ENCODE measurements around the gene LIG1. TPM values are rescaled to one million over a fixed set of nuclear protein-coding genes. Genes with fewer than 3 reads are reported as not detected.
A peak's percentile ranks its signal among the peaks of the same experiment; 100 is the strongest.

The LIG1 gene
- total RNA-seq, 2 donors from 2014 or later = 18.1 to 29.5 TPM

DNA sequence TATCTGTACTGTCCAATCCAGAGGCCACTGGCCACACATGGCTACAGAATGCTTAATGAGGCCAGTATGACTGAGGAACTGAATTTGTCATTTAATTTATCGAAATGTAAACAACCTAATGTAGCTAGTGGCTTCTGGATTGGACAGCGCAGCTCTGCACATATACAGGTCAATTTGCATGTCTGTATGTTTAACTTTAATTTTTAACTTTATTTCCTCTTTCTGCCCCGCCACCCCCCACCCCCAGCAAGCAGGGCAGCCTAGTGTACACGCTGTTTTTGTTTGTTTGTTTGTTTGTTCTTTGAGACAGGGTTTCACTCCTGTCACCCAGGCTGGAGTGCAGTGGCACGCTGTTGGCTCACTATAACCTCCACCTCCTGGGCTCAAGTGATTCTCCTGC lies 15.9 kb upstream of the LIG1 start:
- intact Hi-C loops (cut with DNase I, micrococcal nuclease) = no loop called here
- ATAC-seq (no peak), DNase-seq (no peak)

GRCh38 chr19:48183356-48183755 lies 13.2 kb upstream of the LIG1 start:
- intact Hi-C loops (cut with DNase I, micrococcal nuclease) = no loop called here
- DNase-seq (no peak), ATAC-seq (no peak)

GRCh38 chr19:48182434-48182833 lies 12.3 kb upstream of the LIG1 start:
- DNase-seq (no peak), ATAC-seq (no peak)
- intact Hi-C loops (cut with DNase I, micrococcal nuclease) = no loop called here

- no peak for DNase-seq
- no peak for ATAC-seq
- intact Hi-C loops (cut with DNase I, micrococcal nuclease) = no loop called here
Observed at GRCh38 chr19:48181505-48181904, 11.4 kb upstream of the LIG1 start.

GRCh38 chr19:48176226-48176625 lies 6.1 kb upstream of the LIG1 start:
- intact Hi-C loops (cut with DNase I, micrococcal nuclease) = no loop called here
- DNase-seq (no peak), ATAC-seq (no peak)

- no peak for ATAC-seq
- intact Hi-C loops (cut with DNase I, micrococcal nuclease) = no loop called here
- no peak for DNase-seq
Observed at GRCh38 chr19:48175578-48175977, 5.4 kb upstream of the LIG1 start.

GRCh38 chr19:48174445-48175030 lies 4.4 kb upstream of the LIG1 start:
- intact Hi-C loops (cut with DNase I, micrococcal nuclease) = no loop called here
- ATAC-seq = no peak
- DNase-seq = no peak

GRCh38 chr19:48171710-48172109 lies 1.6 kb upstream of the LIG1 start:
- intact Hi-C loops (cut with DNase I, micrococcal nuclease) = no loop called here
- ATAC-seq = no peak
- DNase-seq = peak in 1 of 2 donors; percentile 17

DNA sequence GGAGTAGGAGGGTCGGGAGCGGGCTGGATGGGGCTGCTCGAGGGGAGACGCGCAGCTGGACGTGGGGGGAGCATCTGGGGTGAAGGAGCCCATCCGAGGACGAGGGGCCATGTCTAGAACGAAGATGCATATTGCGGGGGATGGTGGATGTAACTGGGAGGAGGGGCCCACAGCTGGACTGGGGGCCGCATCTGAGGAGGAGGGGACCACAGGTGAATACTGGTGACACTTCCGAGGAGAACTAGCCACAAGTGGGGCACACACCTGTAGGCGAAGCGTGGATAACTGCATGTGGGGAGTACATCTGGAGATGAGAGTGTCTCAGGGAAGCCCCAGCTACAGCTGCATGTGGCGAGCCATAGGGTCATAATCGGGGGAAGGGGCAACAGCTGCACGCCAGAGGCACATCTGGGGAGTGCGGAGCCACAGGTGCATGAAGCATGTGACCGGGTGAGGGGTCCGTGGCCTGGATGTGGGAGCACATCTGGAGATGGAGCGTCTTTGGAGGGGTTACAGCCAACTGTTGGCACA lies 738 bp upstream of the LIG1 start:
- ATAC-seq = no peak
- intact Hi-C loops (cut with DNase I, micrococcal nuclease) = no loop called here
- no peak for DNase-seq

GRCh38 chr19:48169578-48169938 lies 586 bp downstream of the LIG1 start:
- DNase-seq (peak; percentile 91 to 95), ATAC-seq (peak; percentile 81)
- intact Hi-C loops (cut with DNase I, micrococcal nuclease) = no loop called here

GRCh38 chr19:48168689-48169088 lies 1.5 kb downstream of the LIG1 start:
- no peak for DNase-seq
- no peak for ATAC-seq
- intact Hi-C loops (cut with DNase I, micrococcal nuclease) = no loop called here

DNA sequence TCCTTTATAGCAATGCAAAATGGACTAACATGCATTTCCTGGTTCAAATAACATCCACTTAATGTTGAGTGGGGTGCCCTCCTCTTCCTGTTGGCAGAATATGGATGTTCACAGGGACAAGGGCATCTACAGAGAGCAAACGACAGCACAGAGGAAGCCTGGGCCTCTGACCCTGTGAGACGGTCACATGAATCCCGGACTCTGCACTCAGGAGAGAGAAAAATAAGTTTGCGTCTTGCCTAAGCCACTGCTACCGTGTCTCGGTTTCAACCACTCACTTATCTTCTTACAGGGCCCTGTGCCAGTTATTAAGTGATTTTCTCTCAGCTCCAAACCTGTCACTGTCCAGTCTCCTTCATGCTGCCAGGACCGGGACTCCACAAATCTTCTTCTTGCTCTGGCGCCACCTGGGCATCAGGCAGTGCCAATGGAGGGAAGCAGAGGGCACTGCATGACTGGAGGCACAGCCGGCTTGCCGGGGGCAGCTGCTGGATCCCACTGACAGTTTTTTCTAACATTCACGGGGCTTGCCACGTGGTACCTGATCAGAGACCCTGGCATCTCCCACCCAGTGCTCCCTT lies 11.8 kb downstream of the LIG1 start:
- DNase-seq (no peak), ATAC-seq (no peak)
- intact Hi-C loops (cut with DNase I, micrococcal nuclease) = no loop called here

GRCh38 chr19:48154003-48154402 lies 16.1 kb downstream of the LIG1 start:
- ATAC-seq (peak; percentile 25), DNase-seq (no peak)
- intact Hi-C loops (cut with DNase I, micrococcal nuclease) = loop anchor here in 1 of 2 donors (5.0 kb wide), 1 partner anchor 47 kb away; no protein-coding TSS in a partner anchor

GRCh38 chr19:48152551-48152950 lies 17.6 kb downstream of the LIG1 start:
- DNase-seq = peak; percentile 36 to 67
- intact Hi-C loops (cut with DNase I, micrococcal nuclease) = loop anchor here in 1 of 2 donors (5.0 kb wide), 1 partner anchor 45 kb away; no protein-coding TSS in a partner anchor
- ATAC-seq = no peak

DNA sequence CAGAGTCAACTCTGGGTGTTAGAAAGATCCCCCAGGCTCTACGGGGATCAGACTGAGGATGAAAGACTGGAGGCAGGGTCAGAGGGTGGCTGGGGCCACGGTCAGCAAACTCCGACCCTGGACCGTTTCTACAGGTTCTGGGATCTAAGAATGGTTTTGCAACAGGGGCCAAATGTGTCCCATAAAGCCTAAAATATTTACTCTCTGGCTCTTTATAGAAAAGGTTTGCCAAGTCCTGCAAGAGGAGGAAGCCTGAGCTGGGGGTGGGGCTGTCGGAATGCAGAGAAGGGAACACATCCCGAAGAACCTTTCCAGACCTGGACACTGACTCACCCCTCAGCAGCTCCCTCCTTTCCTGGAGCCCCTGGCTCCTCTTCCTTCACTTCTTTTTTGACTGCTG lies 20.7 kb downstream of the LIG1 start:
- intact Hi-C loops (cut with DNase I, micrococcal nuclease) = no loop called here
- no peak for DNase-seq
- no peak for ATAC-seq

DNA sequence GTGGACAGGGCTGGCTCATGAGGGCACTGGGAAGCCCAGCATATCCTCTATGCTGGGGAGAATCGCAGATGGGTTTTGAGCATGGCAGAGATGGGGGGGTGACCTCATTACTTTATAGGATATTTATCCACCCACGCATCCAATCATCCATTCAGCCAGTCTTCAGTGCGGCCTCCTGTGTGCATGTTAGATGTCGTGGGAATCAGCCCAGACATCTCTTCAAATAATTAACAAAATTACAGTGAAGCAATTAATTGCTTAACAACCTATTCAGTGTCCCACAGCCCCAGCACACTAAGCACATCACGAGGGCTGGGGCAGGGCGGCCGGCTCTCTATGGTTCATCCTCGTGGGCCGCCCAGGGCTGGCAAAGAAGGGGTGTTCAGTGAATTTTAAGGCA lies 21.6 kb downstream of the LIG1 start:
- ATAC-seq (no peak), DNase-seq (no peak)
- intact Hi-C loops (cut with DNase I, micrococcal nuclease) = no loop called here

GRCh38 chr19:48147597-48148175 lies 22.5 kb downstream of the LIG1 start:
- no peak for DNase-seq
- no peak for ATAC-seq
- intact Hi-C loops (cut with DNase I, micrococcal nuclease) = no loop called here

DNA sequence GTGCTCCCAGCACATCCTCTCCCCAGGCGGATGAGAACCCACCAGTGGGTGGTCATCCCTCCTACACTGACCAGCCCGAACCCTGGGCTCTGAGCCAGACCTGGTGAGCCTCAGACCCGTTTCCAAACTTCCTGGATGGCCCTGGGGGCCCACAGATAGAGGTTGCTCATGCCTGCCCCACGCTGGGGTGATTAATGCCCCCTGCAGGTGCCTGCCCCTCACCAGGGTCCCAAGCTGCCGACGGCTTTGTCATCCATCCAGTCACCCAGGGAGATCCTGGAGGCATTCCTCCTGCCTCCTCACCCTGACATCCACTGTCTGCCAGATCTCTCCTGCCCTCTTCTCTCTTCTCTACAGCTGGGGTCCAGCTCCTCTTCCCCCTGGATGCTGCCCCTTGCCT lies 31.1 kb downstream of the LIG1 start:
- DNase-seq = no peak
- ATAC-seq = no peak
- intact Hi-C loops (cut with DNase I, micrococcal nuclease) = no loop called here

DNA sequence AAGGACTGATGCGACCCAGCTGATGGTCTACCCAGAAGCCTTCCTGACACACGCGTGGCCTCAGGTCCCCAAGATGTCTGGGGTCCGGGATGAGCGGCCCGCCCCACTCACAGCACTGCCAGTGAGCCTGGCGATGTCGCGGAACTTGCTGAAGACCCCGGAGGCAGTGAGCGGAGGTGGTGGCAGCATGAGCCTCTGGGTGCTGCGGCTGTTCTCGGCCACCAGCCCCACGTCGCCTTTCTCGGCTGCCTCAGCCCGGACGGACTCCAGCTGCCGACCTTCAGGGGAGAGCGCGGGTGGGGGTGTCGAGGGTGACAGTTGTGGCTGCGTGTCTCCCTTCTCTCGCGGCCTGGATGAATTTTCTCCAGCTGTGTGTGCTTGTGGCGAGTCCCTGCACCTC lies 32.7 kb downstream of the LIG1 start:
- no peak for ATAC-seq
- intact Hi-C loops (cut with DNase I, micrococcal nuclease) = no loop called here
- no peak for DNase-seq

DNA sequence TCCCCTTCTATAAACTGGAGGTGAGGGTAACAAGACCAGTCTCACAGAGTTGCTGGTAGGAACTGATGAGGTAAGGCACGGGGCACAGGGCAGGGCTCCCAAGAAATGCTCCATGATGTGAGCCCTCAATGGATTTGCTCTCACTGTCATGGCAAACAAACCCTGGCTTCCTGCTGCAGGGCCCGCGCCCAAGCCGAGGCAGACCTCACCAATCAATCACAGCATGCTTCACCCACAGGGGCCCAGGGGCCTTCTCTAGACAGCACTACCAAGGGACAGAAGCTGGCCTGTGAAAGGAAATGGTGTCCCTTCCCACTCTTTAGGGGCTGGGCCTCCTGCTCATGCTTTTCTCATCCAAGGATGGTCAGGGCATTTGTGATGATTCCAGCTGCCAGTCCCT lies 33.6 kb downstream of the LIG1 start:
- DNase-seq (no peak), ATAC-seq (no peak)
- intact Hi-C loops (cut with DNase I, micrococcal nuclease) = no loop called here

DNA sequence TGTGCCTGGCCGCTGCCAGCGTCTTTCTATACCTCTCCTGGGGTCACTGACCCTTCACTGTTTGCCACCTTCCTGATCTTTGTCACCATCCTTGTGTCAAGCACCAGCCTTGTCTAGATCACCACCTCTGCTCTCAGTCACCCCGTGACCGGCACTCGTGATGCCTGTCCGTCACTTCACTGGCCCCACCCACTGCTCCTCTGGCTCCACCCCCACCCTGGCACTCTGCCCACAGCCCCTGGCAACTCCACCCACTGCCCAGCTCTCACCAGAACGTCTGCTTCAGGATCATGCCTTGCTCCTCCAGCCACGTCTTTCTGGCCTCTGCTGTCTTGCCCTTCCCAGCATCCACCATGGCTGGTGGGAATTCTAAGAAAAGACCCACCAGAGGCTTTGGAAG lies 34.7 kb downstream of the LIG1 start:
- no peak for DNase-seq
- intact Hi-C loops (cut with DNase I, micrococcal nuclease) = no loop called here
- ATAC-seq = no peak
